ENCODE results near the gene C2orf69.

The C2orf69 gene

GRCh38 chr2:199943373-199943772 lies 32.3 kb downstream of the C2orf69 start:
- Histone ChIP-seq H4K91ac (ENCODE audit: low read length) (no peak overlapping the region), H2BK12ac (ENCODE audit: low read length in 2 of 2) (no peak overlapping the region), H3K27ac (ENCODE audit: low read length, poor library complexity, severe bottlenecking) (no peak overlapping the region), H3K9me3 (ENCODE audit: control insufficient read depth, low read length) (no peaks in the 10 kb centered on the region), H2AFZ (ENCODE audit: low read depth, low read length) (no peak overlapping the region), H2BK15ac (ENCODE audit: low read depth, poor library complexity, severe bottlenecking) (no peak overlapping the region), H3K36me3 (ENCODE audit: control insufficient read depth in 1 of 2, insufficient read depth in 2 of 2, low read depth in 1 of 2, low read length in 2 of 2) (peaks cover 6 to 75% of the 10 kb centered on the region in 2 experiments), H2AK5ac (ENCODE audit: low read length, severe bottlenecking) (no peak overlapping the region), H3K18ac (ENCODE audit: low read depth in 1 of 2, low read length in 2 of 2) (no peak overlapping the region), H3K4me1 (ENCODE audit: control insufficient read depth, insufficient read depth, low read depth, low read length) (no peaks in the 10 kb centered on the region), H3K27me3 (ENCODE audit: control insufficient read depth in 1 of 2, insufficient read depth in 1 of 2, low read length in 2 of 2) (no peaks in the 10 kb centered on the region), H3K4me3 (ENCODE audit: insufficient read depth in 1 of 2, low read depth in 1 of 2, low read length in 2 of 2) (no peak overlapping the region), H2BK120ac (ENCODE audit: low read depth, low read length) (no peak overlapping the region), H3K4me2 (ENCODE audit: low read length, poor library complexity, severe bottlenecking) (no peak overlapping the region), H3K9ac (ENCODE audit: low read length) (no peak overlapping the region), H2BK5ac (ENCODE audit: low read depth, low read length, poor library complexity, severe bottlenecking) (no peak overlapping the region), H3K79me1 (replicated peaks; ENCODE audit: low read length, poor library complexity, severe bottlenecking) (peaks cover 19% of the 10 kb centered on the region), H3K23ac (ENCODE audit: low read length in 2 of 2) (no peak overlapping the region), H3K4ac (ENCODE audit: low read depth in 1 of 2, low read length in 2 of 2) (no peak overlapping the region), H3K14ac (ENCODE audit: low read length in 2 of 2) (no peak overlapping the region), H4K8ac (ENCODE audit: low read length) (no peak overlapping the region)
- WGBS: no CpG with 5 or more reads among the region's 4 CpGs
- no peak for DNase-seq

DNA sequence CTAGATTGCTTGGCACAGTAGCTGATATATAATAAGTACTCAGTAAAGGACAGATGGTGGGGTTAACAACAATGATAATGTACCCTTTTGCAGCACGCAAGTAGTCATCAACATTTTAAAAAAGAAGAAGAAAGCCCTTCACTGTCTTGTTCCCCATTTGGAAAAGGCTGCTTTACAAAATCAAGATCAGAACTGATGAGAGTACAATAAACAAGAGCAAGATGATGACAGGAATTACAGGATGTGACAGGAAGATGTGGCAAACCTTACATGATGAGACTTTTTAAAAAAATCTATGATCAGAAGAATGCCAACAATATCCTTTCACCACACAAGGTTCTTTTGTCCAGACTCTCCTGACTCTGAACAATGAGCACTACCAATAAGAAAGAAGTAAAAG lies 35.1 kb downstream of the C2orf69 start:
- Histone ChIP-seq H3K18ac (ENCODE audit: low read depth in 1 of 2, low read length in 2 of 2) (no peak overlapping the region), H3K27me3 (ENCODE audit: control insufficient read depth in 1 of 2, insufficient read depth in 1 of 2, low read length in 2 of 2) (no peaks in the 10 kb centered on the region), H3K36me3 (ENCODE audit: control insufficient read depth in 1 of 2, insufficient read depth in 2 of 2, low read depth in 1 of 2, low read length in 2 of 2) (peaks cover 11 to 74% of the 10 kb centered on the region in 2 experiments), H3K9me3 (ENCODE audit: control insufficient read depth, low read length) (no peaks in the 10 kb centered on the region), H2BK12ac (ENCODE audit: low read length in 2 of 2) (no peak overlapping the region), H4K91ac (ENCODE audit: low read length) (no peak overlapping the region), H3K4ac (ENCODE audit: low read depth in 1 of 2, low read length in 2 of 2) (no peak overlapping the region), H3K9ac (ENCODE audit: low read length) (no peak overlapping the region), H4K8ac (ENCODE audit: low read length) (no peak overlapping the region), H3K14ac (ENCODE audit: low read length in 2 of 2) (no peak overlapping the region), H2AFZ (ENCODE audit: low read depth, low read length) (no peak overlapping the region), H3K79me1 (replicated peaks; ENCODE audit: low read length, poor library complexity, severe bottlenecking) (peaks cover 19% of the 10 kb centered on the region), H3K23ac (ENCODE audit: low read length in 2 of 2) (no peak overlapping the region), H2BK5ac (ENCODE audit: low read depth, low read length, poor library complexity, severe bottlenecking) (no peak overlapping the region), H3K27ac (ENCODE audit: low read length, poor library complexity, severe bottlenecking) (no peak overlapping the region), H2BK15ac (ENCODE audit: low read depth, poor library complexity, severe bottlenecking) (no peak overlapping the region), H2BK120ac (ENCODE audit: low read depth, low read length) (no peak overlapping the region), H3K4me2 (ENCODE audit: low read length, poor library complexity, severe bottlenecking) (no peak overlapping the region), H3K4me3 (ENCODE audit: insufficient read depth in 1 of 2, low read depth in 1 of 2, low read length in 2 of 2) (no peak overlapping the region), H3K4me1 (ENCODE audit: control insufficient read depth, insufficient read depth, low read depth, low read length) (peaks cover 1% of the 10 kb centered on the region), H2AK5ac (ENCODE audit: low read length, severe bottlenecking) (no peak overlapping the region)
- DNase-seq: no peak
- 100% methylated on average over 1 of the region's 1 CpG for WGBS

DNA sequence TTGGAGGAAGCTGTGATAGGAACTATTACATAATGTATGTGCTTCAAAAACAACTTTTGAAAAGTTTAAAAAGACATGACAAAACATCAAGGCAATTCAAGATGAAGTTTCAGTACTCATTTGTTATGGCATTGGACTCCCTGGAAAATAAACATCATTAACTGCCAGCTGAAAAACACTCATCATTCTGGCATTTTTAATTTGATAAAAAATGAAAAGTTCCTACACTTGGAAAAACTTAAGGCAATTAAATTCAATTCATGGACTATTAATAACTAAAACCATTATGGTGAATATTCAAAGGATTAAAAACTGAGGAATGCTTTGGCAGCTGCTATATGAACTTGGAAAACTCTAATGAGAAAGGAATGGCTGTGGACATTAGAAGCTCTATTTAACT lies 35.7 kb downstream of the C2orf69 start:
- H3K36me3 ChIP-seq (ENCODE audit: control insufficient read depth in 1 of 2, insufficient read depth in 2 of 2, low read depth in 1 of 2, low read length in 2 of 2): peaks cover 11 to 74% of the 10 kb centered on the region in 2 experiments

GRCh38 chr2:199950396-199950795 lies 39.3 kb downstream of the C2orf69 start:
- Histone ChIP-seq H2BK12ac (ENCODE audit: low read length in 2 of 2) (no peak overlapping the region), H3K9ac (ENCODE audit: low read length) (no peak overlapping the region), H4K91ac (ENCODE audit: low read length) (no peak overlapping the region), H3K27me3 (ENCODE audit: control insufficient read depth in 1 of 2, insufficient read depth in 1 of 2, low read length in 2 of 2) (no peaks in the 10 kb centered on the region), H2BK120ac (ENCODE audit: low read depth, low read length) (no peak overlapping the region), H3K79me1 (replicated peaks; ENCODE audit: low read length, poor library complexity, severe bottlenecking) (peaks cover 13% of the 10 kb centered on the region), H2AK5ac (ENCODE audit: low read length, severe bottlenecking) (no peak overlapping the region), H3K14ac (ENCODE audit: low read length in 2 of 2) (no peak overlapping the region), H3K9me3 (ENCODE audit: control insufficient read depth, low read length) (no peaks in the 10 kb centered on the region), H3K36me3 (ENCODE audit: control insufficient read depth in 1 of 2, insufficient read depth in 2 of 2, low read depth in 1 of 2, low read length in 2 of 2) (peaks cover 8 to 47% of the 10 kb centered on the region in 2 experiments), H4K8ac (ENCODE audit: low read length) (no peak overlapping the region), H3K4me2 (ENCODE audit: low read length, poor library complexity, severe bottlenecking) (no peak overlapping the region), H2BK15ac (ENCODE audit: low read depth, poor library complexity, severe bottlenecking) (no peak overlapping the region), H3K27ac (ENCODE audit: low read length, poor library complexity, severe bottlenecking) (no peak overlapping the region), H3K4ac (ENCODE audit: low read depth in 1 of 2, low read length in 2 of 2) (no peak overlapping the region), H2BK5ac (ENCODE audit: low read depth, low read length, poor library complexity, severe bottlenecking) (no peak overlapping the region), H3K4me3 (ENCODE audit: insufficient read depth in 1 of 2, low read depth in 1 of 2, low read length in 2 of 2) (no peak overlapping the region), H3K4me1 (ENCODE audit: control insufficient read depth, insufficient read depth, low read depth, low read length) (peaks cover 5% of the 10 kb centered on the region), H2AFZ (ENCODE audit: low read depth, low read length) (no peak overlapping the region), H3K18ac (ENCODE audit: low read depth in 1 of 2, low read length in 2 of 2) (no peak overlapping the region), H3K23ac (ENCODE audit: low read length in 2 of 2) (no peak overlapping the region)
- no peak for DNase-seq
- 98% methylated on average over 4 of the region's 5 CpGs for WGBS

More for the DNA sequence above, 35.7 kb downstream of the C2orf69 start:
- no peak overlapping the region for H2BK15ac ChIP-seq (ENCODE audit: low read depth, poor library complexity, severe bottlenecking)
- H4K91ac ChIP-seq (ENCODE audit: low read length): no peak overlapping the region
- H3K9me3 ChIP-seq (ENCODE audit: control insufficient read depth, low read length): no peaks in the 10 kb centered on the region
- no peak overlapping the region for H4K8ac ChIP-seq (ENCODE audit: low read length)
- no peak overlapping the region for H2BK12ac ChIP-seq (ENCODE audit: low read length in 2 of 2)
- no peak overlapping the region for H3K9ac ChIP-seq (ENCODE audit: low read length)
- H2AFZ ChIP-seq (ENCODE audit: low read depth, low read length): no peak overlapping the region
- H3K18ac ChIP-seq (ENCODE audit: low read depth in 1 of 2, low read length in 2 of 2): no peak overlapping the region
- H3K4me3 ChIP-seq (ENCODE audit: insufficient read depth in 1 of 2, low read depth in 1 of 2, low read length in 2 of 2): no peak overlapping the region
- H3K27me3 ChIP-seq (ENCODE audit: control insufficient read depth in 1 of 2, insufficient read depth in 1 of 2, low read length in 2 of 2): no peaks in the 10 kb centered on the region
- H3K4me1 ChIP-seq (ENCODE audit: control insufficient read depth, insufficient read depth, low read depth, low read length): peaks cover 1% of the 10 kb centered on the region
- no peak overlapping the region for H3K23ac ChIP-seq (ENCODE audit: low read length in 2 of 2)
- no peak for DNase-seq
- no peak overlapping the region for H3K4me2 ChIP-seq (ENCODE audit: low read length, poor library complexity, severe bottlenecking)
- H2AK5ac ChIP-seq (ENCODE audit: low read length, severe bottlenecking): no peak overlapping the region
- no peak overlapping the region for H2BK5ac ChIP-seq (ENCODE audit: low read depth, low read length, poor library complexity, severe bottlenecking)
- H3K79me1 ChIP-seq (replicated peaks; ENCODE audit: low read length, poor library complexity, severe bottlenecking): peaks cover 17% of the 10 kb centered on the region
- no peak overlapping the region for H3K27ac ChIP-seq (ENCODE audit: low read length, poor library complexity, severe bottlenecking)
- H3K14ac ChIP-seq (ENCODE audit: low read length in 2 of 2): no peak overlapping the region
- no peak overlapping the region for H2BK120ac ChIP-seq (ENCODE audit: low read depth, low read length)
- no peak overlapping the region for H3K4ac ChIP-seq (ENCODE audit: low read depth in 1 of 2, low read length in 2 of 2)

Data from mesenchymal stem cell (in vitro differentiated cells and primary cell).